Endothelial cell of umbilical vein (primary cell): Measurements from ENCODE around the gene IFRD2. TPM values are rescaled to one million over a fixed set of nuclear protein-coding genes. Genes with fewer than 3 reads are reported as not detected.

ENCODE experiments used
- BruUV-seq: library from RNA; stranded (reverse); fragments of 400-500 nt; replicated peaks from 2 replicates; lab custom pipeline; 2021; lab: Mats Ljungman, UMichigan
- CTCF ChIA-PET: fragments of 300-600, 350-600 bp; sonication (Branson Sonifier 250); formaldehyde crosslinking; loops from one replicate; lab custom pipeline; 2021; ENCODE audit warnings: antibody characterized with exemption, inconsistent platforms; lab: Charles Lee
- POLR2A ChIA-PET: fragments of 300-600, 350-600 bp; sonication (Branson Sonifier 250); formaldehyde crosslinking; loops from one replicate; lab custom pipeline; 2021; ENCODE audit warnings: antibody characterized with exemption, inconsistent platforms; lab: Charles Lee
- DNase-seq: peaks from one replicate; pipeline ENCODE4 v3.0.0-alpha.2; 2011; ENCODE audit warnings: low read depth, low spot score
- FAIRE-seq: peaks from 2 replicates; lab custom pipeline; 2011; peaks lifted over from hg19 to GRCh38; lab: Jason Lieb, UNC
- H2AFZ ChIP-seq: 2 replicates; pipeline ENCODE4 v1.6.0; 2012; ENCODE audit warnings: low read depth, low read length, control low read depth, inconsistent platforms
- H3K27ac ChIP-seq: 2 replicates; pipeline ENCODE4 v1.5.1; 2011; ENCODE audit warnings: low read depth, mild to moderate bottlenecking, control low read depth, low read length, moderate library complexity; ENCODE audit not compliant: insufficient read depth
- H3K27me3 ChIP-seq, 2 experiments: 2 replicates each; pipeline versions ENCODE4 v1.6.0 to v1.6.1; 2011; ENCODE audit warnings: low read length in 2 of 2, mixed read lengths in 1 of 2; ENCODE audit not compliant: control insufficient read depth in 2 of 2, insufficient read depth in 2 of 2
- H3K36me3 ChIP-seq, 2 experiments: 2 replicates in 1 of 2; 3 replicates in 1 of 2; pipeline ENCODE4 v1.5.1; 2011; ENCODE audit warnings: low read length in 2 of 2, mild to moderate bottlenecking in 1 of 2, moderate library complexity in 1 of 2; ENCODE audit not compliant: control insufficient read depth in 2 of 2, insufficient read depth in 2 of 2; ENCODE audit errors: extremely low read depth in 1 of 2
- H3K4me1 ChIP-seq: 3 replicates; pipeline ENCODE4 v1.5.1; 2011; ENCODE audit warnings: mild to moderate bottlenecking, low read length; ENCODE audit not compliant: control insufficient read depth, insufficient read depth; ENCODE audit errors: extremely low read depth
- H3K4me2 ChIP-seq: 2 replicates; pipeline ENCODE4 v1.6.1; 2011; ENCODE audit warnings: low read length, control low read depth, mixed read lengths; ENCODE audit not compliant: insufficient read depth
- H3K4me3 ChIP-seq, 3 experiments: fragments of 200-600 bp in 1 of 3; sonication (generic), shearing (Covaris generic) in 1 of 3; replicated peaks in 1 of 3; 2 replicates each; pipeline ENCODE4 v1.5.1; 2011 to 2016; ENCODE audit warnings: control low read depth in 3 of 3, low read length in 3 of 3, mild to moderate bottlenecking in 2 of 3, inconsistent platforms in 1 of 3, low read depth in 1 of 3, moderate library complexity in 1 of 3; ENCODE audit not compliant: insufficient read depth in 1 of 3
- H3K79me2 ChIP-seq: 2 replicates; pipeline ENCODE4 v1.6.0; 2012; ENCODE audit warnings: low read length, inconsistent platforms; ENCODE audit not compliant: control insufficient read depth, insufficient read depth
- H3K9ac ChIP-seq: replicated peaks from 2 replicates; pipeline ENCODE3; 2011; ENCODE audit warnings: low read length, control low read depth; ENCODE audit not compliant: insufficient read depth; ENCODE audit errors: extremely low read depth
- H3K9me1 ChIP-seq: replicated peaks from 3 replicates; pipeline ENCODE4 v1.6.0; 2011; ENCODE audit warnings: mild to moderate bottlenecking, low read length; ENCODE audit not compliant: control insufficient read depth, insufficient read depth; ENCODE audit errors: extremely low read depth
- H3K9me3 ChIP-seq: replicated peaks from 2 replicates; pipeline ENCODE4 v1.5.1; 2012; ENCODE audit warnings: low read length, inconsistent platforms; ENCODE audit not compliant: control insufficient read depth, insufficient read depth
- H4K20me1 ChIP-seq: replicated peaks from 2 replicates; pipeline ENCODE3; 2011; ENCODE audit warnings: mild to moderate bottlenecking, low read length; ENCODE audit not compliant: control insufficient read depth, insufficient read depth; ENCODE audit errors: extremely low read depth
- EZH2 ChIP-seq: IDR thresholded peaks from 2 replicates; pipeline ENCODE4 v1.6.1; 2012; ENCODE audit warnings: borderline replicate concordance, low read depth, mild to moderate bottlenecking, moderate library complexity, low read length, inconsistent platforms; ENCODE audit not compliant: severe bottlenecking
- FOS ChIP-seq: IDR thresholded peaks from 2 replicates; pipeline ENCODE4 v1.6.1; 2011; ENCODE audit warnings: mild to moderate bottlenecking, low read length, moderate library complexity, borderline replicate concordance; ENCODE audit not compliant: insufficient read depth
- GATA2 ChIP-seq: IDR thresholded peaks from 2 replicates; pipeline ENCODE4 v1.7.0; 2011; ENCODE audit warnings: low read depth, mild to moderate bottlenecking, moderate library complexity, mixed read lengths, low read length; ENCODE audit not compliant: insufficient read length, insufficient read depth
- JUN ChIP-seq: IDR thresholded peaks from 2 replicates; pipeline ENCODE4 v1.6.1; 2011; ENCODE audit warnings: borderline replicate concordance, low read depth; ENCODE audit not compliant: insufficient read length, insufficient read depth
- MYC ChIP-seq: IDR thresholded peaks from one replicate; pipeline ENCODE4 v1.6.1; 2011; ENCODE audit warnings: mild to moderate bottlenecking, low read depth, low read length
- POLR2A ChIP-seq: IDR thresholded peaks from 2 replicates; pipeline ENCODE4 v1.6.1; 2012; ENCODE audit warnings: low read depth, mild to moderate bottlenecking, control low read depth, low read length
- POLR2AphosphoS5 ChIP-seq: IDR thresholded peaks from 2 replicates; pipeline ENCODE4 v1.6.1; 2012; ENCODE audit warnings: low read depth, mild to moderate bottlenecking, control low read depth, low read length, moderate library complexity; ENCODE audit not compliant: insufficient read depth
- dilution Hi-C: fragments of 300-500 bp; cut with MboI; formaldehyde crosslinking; loops from one replicate; pipeline ENCODE4 v1.15.0; 2019; ENCODE audit warnings: low sequenced_read_pairs; ENCODE audit not compliant: extremely low pct_ligation_motif_present
- intact Hi-C: fragments of 100-400 bp; cut with micrococcal nuclease; formaldehyde crosslinking; loops from one replicate; pipeline ENCODE4 v1.10.0; 2022
- polyA plus RNA-seq, 4 experiments: library from polyadenylated mRNA; depleted of rRNA in 3 of 4; stranded (reverse) in 3 of 4; unstranded in 1 of 4; fragments of >200 nt; gene quantifications; 2 replicates each; pipeline versions ENCODE4 v1.2.1 to v1.2.3, GENCODE V29; 2011 to 2012; ENCODE audit warnings: missing spikeins in 1 of 4
- total RNA-seq: library from RNA; stranded (reverse); gene quantifications from 2 replicates; pipeline ENCODE4 v1.2.3, GENCODE V29; 2021
- TF ChIP-seq, protein P1 (sequence below): IDR thresholded peaks from 2 replicates; pipeline ENCODE4 v1.6.1; 2011; ENCODE audit not compliant: insufficient read depth, insufficient read length
- TF ChIP-seq, protein P2 (sequence below), 2 donors: IDR thresholded peaks; 1 replicate in 1 of 2; 2 replicates in 1 of 2; pipeline ENCODE4 v1.5.1; 2011; ENCODE audit warnings: low read length in 2 of 2, mild to moderate bottlenecking in 2 of 2, moderate library complexity in 2 of 2, control low read depth in 1 of 2, inconsistent platforms in 1 of 2, low read depth in 1 of 2; ENCODE audit not compliant: insufficient read depth in 1 of 2; ENCODE audit errors: extremely low read depth in 1 of 2

IFRD2 gene
- total and polyA plus RNA-seq, 2 donors (not counting 3 experiments of a cell fraction or from before 2014, with no cell fraction given), result 99.4 to 111 TPM

DNA sequence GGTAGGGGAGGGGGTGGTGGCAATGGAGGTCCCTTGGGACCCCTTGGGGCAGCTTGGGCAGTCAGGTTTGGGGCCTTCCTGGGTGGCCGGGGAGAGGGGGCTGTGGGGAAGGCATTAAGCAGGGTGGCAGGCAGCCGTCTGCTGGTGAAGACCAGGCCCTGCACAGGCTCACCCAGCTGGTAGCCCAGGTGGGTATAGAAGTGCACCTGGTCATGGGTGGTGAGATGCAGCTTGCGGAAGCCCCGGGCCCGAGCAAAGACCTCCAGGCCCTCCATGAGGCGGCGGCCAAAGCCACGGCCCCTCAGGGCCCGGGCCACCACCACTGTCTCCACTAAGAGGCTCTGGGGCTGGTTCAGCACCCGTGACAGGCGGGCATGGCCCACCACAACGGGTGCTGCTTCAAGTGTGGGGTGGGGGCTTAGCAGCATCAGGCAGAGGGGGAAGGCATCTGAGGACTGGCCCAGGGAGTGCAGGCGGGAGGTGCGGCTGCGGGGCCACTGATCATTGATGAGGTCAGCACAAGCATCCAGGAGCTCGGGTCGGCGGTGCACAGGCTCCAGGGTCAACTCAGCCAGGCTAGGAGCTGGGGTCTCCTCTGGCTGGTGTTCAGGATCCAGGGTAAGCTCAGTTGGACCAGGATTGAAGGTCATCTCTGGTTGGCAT, 4.6 kb upstream of the IFRD2 start:
- intact Hi-C loops (no loop called here), dilution Hi-C loops (no loop called here)
- FAIRE-seq (no peak), DNase-seq (no peak)
- Histone ChIP-seq H3K4me1 (peaks cover 25% of the 10 kb centered on the region), H3K27me3 (no peaks in the 10 kb centered on the region), H3K27ac (no peak overlapping the region), H3K9me3 (no peaks in the 10 kb centered on the region), H3K9me1 (no peaks in the 10 kb centered on the region), H3K4me2 (no peak overlapping the region), H3K79me2 (peaks cover 3% of the 10 kb centered on the region), H3K9ac (no peak overlapping the region), H2AFZ (no peak overlapping the region), H4K20me1 (no peaks in the 10 kb centered on the region), H3K36me3 (no peaks in the 10 kb centered on the region), H3K4me3 (no peak overlapping the region)
- no TSS peak for BruUV-seq
- TF ChIP-seq GATA2, result no peak
- no peak for TF ChIP-seq FOS
- TF ChIP-seq POLR2AphosphoS5, result no peak
- TF ChIP-seq, protein P1, sequence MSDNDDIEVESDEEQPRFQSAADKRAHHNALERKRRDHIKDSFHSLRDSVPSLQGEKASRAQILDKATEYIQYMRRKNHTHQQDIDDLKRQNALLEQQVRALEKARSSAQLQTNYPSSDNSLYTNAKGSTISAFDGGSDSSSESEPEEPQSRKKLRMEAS, result no peak
- TF ChIP-seq EZH2, result no peak
- TF ChIP-seq MYC, result no peak
- TF ChIP-seq POLR2A, result no peak
- TF ChIP-seq JUN, result no peak
- TF ChIP-seq, protein P2, sequence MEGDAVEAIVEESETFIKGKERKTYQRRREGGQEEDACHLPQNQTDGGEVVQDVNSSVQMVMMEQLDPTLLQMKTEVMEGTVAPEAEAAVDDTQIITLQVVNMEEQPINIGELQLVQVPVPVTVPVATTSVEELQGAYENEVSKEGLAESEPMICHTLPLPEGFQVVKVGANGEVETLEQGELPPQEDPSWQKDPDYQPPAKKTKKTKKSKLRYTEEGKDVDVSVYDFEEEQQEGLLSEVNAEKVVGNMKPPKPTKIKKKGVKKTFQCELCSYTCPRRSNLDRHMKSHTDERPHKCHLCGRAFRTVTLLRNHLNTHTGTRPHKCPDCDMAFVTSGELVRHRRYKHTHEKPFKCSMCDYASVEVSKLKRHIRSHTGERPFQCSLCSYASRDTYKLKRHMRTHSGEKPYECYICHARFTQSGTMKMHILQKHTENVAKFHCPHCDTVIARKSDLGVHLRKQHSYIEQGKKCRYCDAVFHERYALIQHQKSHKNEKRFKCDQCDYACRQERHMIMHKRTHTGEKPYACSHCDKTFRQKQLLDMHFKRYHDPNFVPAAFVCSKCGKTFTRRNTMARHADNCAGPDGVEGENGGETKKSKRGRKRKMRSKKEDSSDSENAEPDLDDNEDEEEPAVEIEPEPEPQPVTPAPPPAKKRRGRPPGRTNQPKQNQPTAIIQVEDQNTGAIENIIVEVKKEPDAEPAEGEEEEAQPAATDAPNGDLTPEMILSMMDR (IDR thresholded peaks at IDR 0.05; ENCODE audit: extremely low read depth in 1 of 2, insufficient read depth in 1 of 2, low read depth in 1 of 2, low read length in 2 of 2), result no peak
- CTCF ChIA-PET, result no interaction called here
- POLR2A ChIA-PET, result no interaction called here
